HG03575 (cell line): ENCODE measurements around the gene TIMP4.

Experiments used
- ATAC-seq: cut with Tn5 transposase; IDR thresholded peaks from one replicate; pipeline ENCODE4 v1.9.1; 2021; ENCODE audit not compliant: unreplicated experiment, insufficient number of reproducible peaks, low FRiP score; ENCODE audit errors: extremely low read depth

TIMP4 gene

GRCh38 chr3:12120374-12121140 lies 38.2 kb downstream of the TIMP4 start:
- no peak for ATAC-seq

GRCh38 chr3:12117473-12117872 lies 41.2 kb downstream of the TIMP4 start:
- ATAC-seq = no peak

GRCh38 chr3:12116870-12117269 lies 41.8 kb downstream of the TIMP4 start:
- no peak for ATAC-seq

- ATAC-seq = no peak
Measured at GRCh38 chr3:12115849-12116248, 42.9 kb downstream of the TIMP4 start.

- no peak for ATAC-seq
Measured at GRCh38 chr3:12115104-12115503, 43.6 kb downstream of the TIMP4 start.

GRCh38 chr3:12114251-12114650 lies 44.5 kb downstream of the TIMP4 start:
- no peak for ATAC-seq

- ATAC-seq = no peak
Measured at GRCh38 chr3:12107071-12107713, 51.5 kb downstream of the TIMP4 start.
